Activated CD8-positive, alpha-beta T cell treated with anti-CD3 and anti-CD28 coated beads for 36 hours (primary cell): ENCODE data around the gene RGL2. TPM values are rescaled to one million over a fixed set of nuclear protein-coding genes. Genes with fewer than 3 reads are reported as not detected.
A peak's percentile ranks its signal among the peaks of the same experiment; 100 is the strongest.

ENCODE experiments used
- ATAC-seq: fragments of 200-7000 bp; cut with Tn5 transposase; one replicate; pipeline ENCODE4 v1.10.0; 2021; ENCODE audit warnings: mild to moderate bottlenecking, moderate library complexity
- CTCF ChIA-PET: fragments of 350-600 bp; sonication (Branson Sonifier 250); formaldehyde crosslinking; loops from one replicate; lab custom pipeline; 2021; ENCODE audit warnings: antibody characterized with exemption; lab: Charles Lee
- POLR2A ChIA-PET: fragments of 350-600 bp; sonication (Branson Sonifier 250); formaldehyde crosslinking; loops from one replicate; lab custom pipeline; 2021; ENCODE audit warnings: antibody characterized with exemption; lab: Charles Lee
- DNase-seq: peaks from one replicate; pipeline ENCODE4 v3.0.0-alpha.2; 2020
- H3K27ac Mint-ChIP-seq: one replicate; pipeline ENCODE4 v1.8.0; 2021; ENCODE audit warnings: mild to moderate bottlenecking, mixed read lengths
- H3K27me3 Mint-ChIP-seq: one replicate; pipeline ENCODE4 v1.8.0; 2021; ENCODE audit warnings: mixed read lengths
- H3K36me3 Mint-ChIP-seq: one replicate; pipeline ENCODE4 v1.8.0; 2021; ENCODE audit warnings: low read depth, mixed read lengths
- H3K4me1 Mint-ChIP-seq: one replicate; pipeline ENCODE4 v1.8.0; 2021; ENCODE audit warnings: low read depth, mixed read lengths
- H3K4me3 Mint-ChIP-seq: one replicate; pipeline ENCODE4 v1.8.0; 2021; ENCODE audit warnings: mild to moderate bottlenecking, moderate library complexity, mixed read lengths
- H3K9me3 Mint-ChIP-seq: one replicate; pipeline ENCODE4 v1.8.0; 2021; ENCODE audit warnings: mixed read lengths
- intact Hi-C: fragments of 100-400 bp; cut with micrococcal nuclease; formaldehyde crosslinking; loops from one replicate; pipeline ENCODE4 v1.10.0; 2022
- microRNA-seq: library from miRNA; unstranded; fragments of <30 nt; microRNA quantifications from one replicate; pipeline ENCODE4 v1.2.0, GENCODE V29; 2022; ENCODE audit warnings: borderline microRNAs expressed, borderline replicate concordance
- total RNA-seq, 2 experiments: library from RNA; stranded (reverse); gene quantifications; one replicate each; pipeline ENCODE4 v1.2.3, GENCODE V29; 2021
- TF ChIP-seq, protein P1 (sequence below): fragments of 200-600 bp; IDR thresholded peaks from one replicate; pipeline ENCODE4 v1.8.0; 2022; ENCODE audit warnings: antibody characterized with exemption, mild to moderate bottlenecking

RGL2 gene
- total RNA-seq, 2 experiments from 2014 or later: 24.2 to 24.3 TPM

DNA sequence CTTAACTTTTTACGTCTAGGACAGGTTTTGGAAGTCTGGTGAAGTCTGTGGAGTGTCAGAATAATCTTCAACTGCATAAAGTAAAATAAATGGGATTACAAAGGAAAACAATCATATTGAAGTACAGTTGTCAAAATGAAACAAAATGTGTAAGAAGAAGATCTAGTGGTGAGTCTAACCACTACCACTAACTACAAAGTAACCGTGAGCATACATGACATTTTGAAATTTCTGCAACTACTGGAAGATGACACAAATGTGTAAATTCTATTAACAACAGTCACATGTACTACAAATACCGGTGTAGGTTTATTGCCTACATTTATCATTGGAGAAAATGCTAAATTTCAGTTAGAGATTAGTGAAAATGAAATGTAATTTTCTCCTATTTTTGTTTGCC lies 56.8 kb downstream of the RGL2 start:
- ATAC-seq: peak; percentile 90
- H3K4me3 Mint-ChIP-seq: peak overlapping the region; percentile 44

More for the DNA sequence above, 56.8 kb downstream of the RGL2 start:
- no peaks in the 10 kb centered on the region for H3K36me3 Mint-ChIP-seq
- peak overlapping the region; percentile 67 for H3K27ac Mint-ChIP-seq
- H3K9me3 Mint-ChIP-seq: no peaks in the 10 kb centered on the region
- peaks cover 13% of the 10 kb centered on the region for H3K4me1 Mint-ChIP-seq
- intact Hi-C loops: loop anchor here (10.0 kb wide), 2 partner anchors 77 to 237 kb away; partner anchors contain the start of gene HLA-DOA
- H3K27me3 Mint-ChIP-seq: no peaks in the 10 kb centered on the region
- POLR2A ChIA-PET: interaction anchor here (1.3 kb wide), 1 partner anchor 37 kb away, joined by 4 read pairs; no protein-coding TSS in a partner anchor
- CTCF ChIA-PET: no interaction called here
- TF ChIP-seq, protein P1, sequence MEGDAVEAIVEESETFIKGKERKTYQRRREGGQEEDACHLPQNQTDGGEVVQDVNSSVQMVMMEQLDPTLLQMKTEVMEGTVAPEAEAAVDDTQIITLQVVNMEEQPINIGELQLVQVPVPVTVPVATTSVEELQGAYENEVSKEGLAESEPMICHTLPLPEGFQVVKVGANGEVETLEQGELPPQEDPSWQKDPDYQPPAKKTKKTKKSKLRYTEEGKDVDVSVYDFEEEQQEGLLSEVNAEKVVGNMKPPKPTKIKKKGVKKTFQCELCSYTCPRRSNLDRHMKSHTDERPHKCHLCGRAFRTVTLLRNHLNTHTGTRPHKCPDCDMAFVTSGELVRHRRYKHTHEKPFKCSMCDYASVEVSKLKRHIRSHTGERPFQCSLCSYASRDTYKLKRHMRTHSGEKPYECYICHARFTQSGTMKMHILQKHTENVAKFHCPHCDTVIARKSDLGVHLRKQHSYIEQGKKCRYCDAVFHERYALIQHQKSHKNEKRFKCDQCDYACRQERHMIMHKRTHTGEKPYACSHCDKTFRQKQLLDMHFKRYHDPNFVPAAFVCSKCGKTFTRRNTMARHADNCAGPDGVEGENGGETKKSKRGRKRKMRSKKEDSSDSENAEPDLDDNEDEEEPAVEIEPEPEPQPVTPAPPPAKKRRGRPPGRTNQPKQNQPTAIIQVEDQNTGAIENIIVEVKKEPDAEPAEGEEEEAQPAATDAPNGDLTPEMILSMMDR: no peak
- DNase-seq: no peak

Small RNA genes within 50 kb of the gene (microRNA-seq; reads per million reads assigned to microRNA genes)
- not detected for gene MIR6834
- not detected for gene MIR6873

Other genes with a start within 250 kb of the RGL2 start
- gene HLA-DPA1, start 225.3 kb downstream of the RGL2 start, total RNA-seq: 10 to 100 TPM; 27.6 to 27.9 TPM
- 10 to 100 TPM; 12.3 to 14.8 TPM for gene HLA-DPB1, start 223.0 kb downstream of the RGL2 start, total RNA-seq
- gene COL11A2, start 106.5 kb downstream of the RGL2 start, total RNA-seq: 1 to 10 TPM; 1.3 to 1.4 TPM
- 10 to 100 TPM; 41.2 to 41.9 TPM for gene RXRB, start 98.3 kb downstream of the RGL2 start, total RNA-seq
- gene SLC39A7, start 98.1 kb downstream of the RGL2 start, total RNA-seq: 10 to 100 TPM; 43.1 to 43.3 TPM
- gene HSD17B8, start 94.3 kb downstream of the RGL2 start, total RNA-seq: 10 to 100 TPM; 40.6 to 42.0 TPM
- gene RING1, start 90.4 kb downstream of the RGL2 start, total RNA-seq: 10 to 100 TPM; 26.8 to 27.5 TPM
- 10 to 100 TPM; 31.2 to 34.3 TPM for gene VPS52, start 27.1 kb downstream of the RGL2 start, total RNA-seq
- gene RPS18, start 26.9 kb downstream of the RGL2 start, total RNA-seq: 1,000 to 10,000 TPM; 4,910 to 4,938 TPM
- 1 to 10 TPM; 3.6 to 4.2 TPM for gene B3GALT4, start 21.8 kb downstream of the RGL2 start, total RNA-seq
- gene WDR46, start 9.7 kb downstream of the RGL2 start, total RNA-seq: 10 to 100 TPM; 64.0 to 72.2 TPM
- gene PFDN6, start 9.3 kb downstream of the RGL2 start, total RNA-seq: 10 to 100 TPM; 78.1 to 92.3 TPM
- gene TAPBP, start 15.1 kb upstream of the RGL2 start, total RNA-seq: 100 to 1,000 TPM; 179 to 183 TPM
- gene ZBTB22, start 18.8 kb upstream of the RGL2 start, total RNA-seq: 1 to 10 TPM; 7.2 to 7.5 TPM
- 10 to 100 TPM; 59.8 to 72.4 TPM for gene DAXX, start 24.0 kb upstream of the RGL2 start, total RNA-seq
- 10 to 100 TPM; 93.4 to 96.0 TPM for gene KIFC1, start 92.9 kb upstream of the RGL2 start, total RNA-seq
- gene PHF1, start 112.1 kb upstream of the RGL2 start, total RNA-seq: 10 to 100 TPM; 31.9 to 32.6 TPM
- 100 to 1,000 TPM; 155 to 160 TPM for gene CUTA, start 119.2 kb upstream of the RGL2 start, total RNA-seq
- 10 to 100 TPM; 57.9 to 67.0 TPM for gene SYNGAP1, start 121.1 kb upstream of the RGL2 start, total RNA-seq
- 1 to 10 TPM; 7.8 to 8.7 TPM for gene ZBTB9, start 155.6 kb upstream of the RGL2 start, total RNA-seq